Caco-2 (cell line): ENCODE data around the gene PLD3. TPM values are rescaled to one million over a fixed set of nuclear protein-coding genes. Genes with fewer than 3 reads are reported as not detected.
A peak's percentile ranks its signal among the peaks of the same experiment; 100 is the strongest.

ENCODE experiments used
- BruUV-seq: library from RNA; stranded (reverse); fragments of 400-500 nt; replicated peaks from 2 replicates; lab custom pipeline; 2021; lab: Mats Ljungman, UMichigan
- CTCF ChIA-PET: fragments of 300-600 bp; sonication (Branson Sonifier 250); formaldehyde crosslinking; loops from one replicate; lab custom pipeline; 2022; ENCODE audit warnings: antibody characterized with exemption; lab: Charles Lee
- POLR2A ChIA-PET: fragments of 300-600 bp; sonication (Branson Sonifier 250); formaldehyde crosslinking; loops from one replicate; lab custom pipeline; 2022; ENCODE audit warnings: antibody characterized with exemption; lab: Charles Lee
- DNase-seq, 2 experiments: peaks; one replicate each; pipeline versions ENCODE4 v3.0.0 to v3.0.0-alpha.2; 2020 to 2022
- H3K27me3 ChIP-seq: replicated peaks from 2 replicates; pipeline ENCODE4 v1.6.0; 2011; ENCODE audit warnings: low read length; ENCODE audit not compliant: control insufficient read depth, insufficient read depth
- H3K36me3 ChIP-seq: 2 replicates; pipeline ENCODE4 v1.5.1; 2011; ENCODE audit warnings: low read length; ENCODE audit not compliant: control insufficient read depth, insufficient read depth
- H3K4me1 ChIP-seq: fragments of 250-450 bp; sonication (Bioruptor Pico); 2 replicates; pipeline ENCODE4 v1.5.1; 2020; ENCODE audit warnings: mild to moderate bottlenecking
- H3K4me3 ChIP-seq: 2 replicates; pipeline ENCODE4 v1.5.1; 2011; ENCODE audit warnings: low read depth, mild to moderate bottlenecking, control low read depth, low read length
- H3K9me3 ChIP-seq: fragments of 250-450 bp; sonication (Bioruptor Pico); 2 replicates; pipeline ENCODE4 v1.5.1; 2020; ENCODE audit warnings: mild to moderate bottlenecking, moderate library complexity
- H3K27ac Mint-ChIP-seq: one replicate; pipeline ENCODE4 v1.8.0; 2022; ENCODE audit warnings: mixed read lengths; ENCODE audit not compliant: unreplicated experiment
- H3K27me3 Mint-ChIP-seq: one replicate; pipeline ENCODE4 v1.8.0; 2022; ENCODE audit warnings: mixed read lengths; ENCODE audit not compliant: insufficient read depth, unreplicated experiment
- H3K36me3 Mint-ChIP-seq: one replicate; pipeline ENCODE4 v1.8.0; 2022; ENCODE audit warnings: mild to moderate bottlenecking, mixed read lengths; ENCODE audit not compliant: insufficient read depth, unreplicated experiment
- H3K4me1 Mint-ChIP-seq: one replicate; pipeline ENCODE4 v1.8.0; 2022; ENCODE audit warnings: low read depth, mixed read lengths; ENCODE audit not compliant: unreplicated experiment
- H3K4me3 Mint-ChIP-seq: one replicate; pipeline ENCODE4 v1.8.0; 2022; ENCODE audit warnings: mild to moderate bottlenecking, moderate library complexity, mixed read lengths; ENCODE audit not compliant: unreplicated experiment
- H3K9me3 Mint-ChIP-seq: one replicate; pipeline ENCODE4 v1.8.0; 2022; ENCODE audit warnings: mixed read lengths; ENCODE audit not compliant: unreplicated experiment
- intact Hi-C: fragments of 100-400 bp; cut with micrococcal nuclease; formaldehyde crosslinking; loops from one replicate; pipeline ENCODE4 v1.10.0; 2022; ENCODE audit not compliant: unreplicated experiment
- total RNA-seq: library from RNA; stranded (reverse); gene quantifications from 2 replicates; pipeline ENCODE4 v1.2.3, GENCODE V29; 2022
- TF ChIP-seq, protein P1 (sequence below), 2 experiments: fragments of 200-600 bp in 1 of 2; IDR thresholded peaks; 1 replicate in 1 of 2; 2 replicates in 1 of 2; pipeline versions ENCODE4 v1.5.1 to v1.8.0; 2011 to 2022; ENCODE audit warnings: antibody characterized with exemption in 1 of 2, control low read depth in 1 of 2, inconsistent platforms in 1 of 2, low read depth in 1 of 2, low read length in 1 of 2, mild to moderate bottlenecking in 1 of 2, moderate library complexity in 1 of 2; ENCODE audit not compliant: insufficient read depth in 1 of 2, severe bottlenecking in 1 of 2, unreplicated experiment in 1 of 2

Gene PLD3
- total RNA-seq, 1 experiment from 2014 or later = 114 TPM

DNA sequence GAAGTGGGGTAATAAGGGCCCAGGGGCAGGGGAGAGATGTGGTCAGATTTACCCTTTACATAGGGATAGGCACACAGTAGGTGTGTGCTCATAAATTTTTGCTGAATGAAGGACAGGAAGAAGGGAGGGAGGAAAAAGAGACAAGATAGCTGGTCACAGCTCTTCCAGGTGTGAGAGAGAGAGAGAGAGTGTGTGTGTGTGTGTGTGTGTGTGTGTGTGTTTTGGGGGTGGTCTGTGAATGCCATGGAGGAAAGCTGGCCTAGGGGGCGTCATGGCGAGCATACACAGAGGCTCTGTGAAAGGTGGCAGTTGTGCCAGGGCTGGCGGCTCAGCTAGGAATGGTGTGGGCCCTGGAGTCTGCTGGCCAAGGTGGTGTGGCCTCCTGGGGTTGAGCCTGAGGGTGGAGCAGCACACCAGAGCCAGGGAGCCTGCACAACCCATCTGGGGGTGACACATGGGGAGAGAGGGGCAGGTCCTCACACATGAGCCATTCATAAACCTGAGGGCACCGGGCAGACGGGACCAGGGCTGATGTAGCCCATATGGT, 70.6 kb downstream of the PLD3 start:
- no peaks in the 10 kb centered on the region for H3K27me3 Mint-ChIP-seq
- ChIA-PET POLR2A (interaction anchor here (0.6 kb wide), 1 partner anchor 102 kb away, joined by 3 read pairs; no protein-coding TSS in a partner anchor), CTCF (interaction anchor here (2.6 kb wide), 1 partner anchor 15 kb away, joined by 16 read pairs; no protein-coding TSS in a partner anchor)
- H3K27me3 ChIP-seq = no peaks in the 10 kb centered on the region
- H3K9me3 Mint-ChIP-seq = no peaks in the 10 kb centered on the region
- no peak for DNase-seq
- H3K36me3 Mint-ChIP-seq = peaks cover 8% of the 10 kb centered on the region
- TF ChIP-seq, protein P1, sequence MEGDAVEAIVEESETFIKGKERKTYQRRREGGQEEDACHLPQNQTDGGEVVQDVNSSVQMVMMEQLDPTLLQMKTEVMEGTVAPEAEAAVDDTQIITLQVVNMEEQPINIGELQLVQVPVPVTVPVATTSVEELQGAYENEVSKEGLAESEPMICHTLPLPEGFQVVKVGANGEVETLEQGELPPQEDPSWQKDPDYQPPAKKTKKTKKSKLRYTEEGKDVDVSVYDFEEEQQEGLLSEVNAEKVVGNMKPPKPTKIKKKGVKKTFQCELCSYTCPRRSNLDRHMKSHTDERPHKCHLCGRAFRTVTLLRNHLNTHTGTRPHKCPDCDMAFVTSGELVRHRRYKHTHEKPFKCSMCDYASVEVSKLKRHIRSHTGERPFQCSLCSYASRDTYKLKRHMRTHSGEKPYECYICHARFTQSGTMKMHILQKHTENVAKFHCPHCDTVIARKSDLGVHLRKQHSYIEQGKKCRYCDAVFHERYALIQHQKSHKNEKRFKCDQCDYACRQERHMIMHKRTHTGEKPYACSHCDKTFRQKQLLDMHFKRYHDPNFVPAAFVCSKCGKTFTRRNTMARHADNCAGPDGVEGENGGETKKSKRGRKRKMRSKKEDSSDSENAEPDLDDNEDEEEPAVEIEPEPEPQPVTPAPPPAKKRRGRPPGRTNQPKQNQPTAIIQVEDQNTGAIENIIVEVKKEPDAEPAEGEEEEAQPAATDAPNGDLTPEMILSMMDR (IDR thresholded peaks at IDR 0.05; ENCODE audit: insufficient read depth in 1 of 2, low read depth in 1 of 2, low read length in 1 of 2, severe bottlenecking in 1 of 2, unreplicated experiment in 1 of 2) = no peak
- no TSS peak for BruUV-seq
- 0 out of 2 replicates have a peak, but pooled peaks cover 4% of the 10 kb centered on the region for H3K4me1 ChIP-seq
- intact Hi-C loops = no loop called here
- H3K27ac Mint-ChIP-seq = no peak overlapping the region
- no peaks in the 10 kb centered on the region; the same call in 1 of the 2 replicates for H3K36me3 ChIP-seq
- peaks cover 9% of the 10 kb centered on the region for H3K4me1 Mint-ChIP-seq
- H3K9me3 ChIP-seq = no peaks in the 10 kb centered on the region
- no peak overlapping the region for H3K4me3 ChIP-seq
- H3K4me3 Mint-ChIP-seq = peak overlapping the region; percentile 2

DNA sequence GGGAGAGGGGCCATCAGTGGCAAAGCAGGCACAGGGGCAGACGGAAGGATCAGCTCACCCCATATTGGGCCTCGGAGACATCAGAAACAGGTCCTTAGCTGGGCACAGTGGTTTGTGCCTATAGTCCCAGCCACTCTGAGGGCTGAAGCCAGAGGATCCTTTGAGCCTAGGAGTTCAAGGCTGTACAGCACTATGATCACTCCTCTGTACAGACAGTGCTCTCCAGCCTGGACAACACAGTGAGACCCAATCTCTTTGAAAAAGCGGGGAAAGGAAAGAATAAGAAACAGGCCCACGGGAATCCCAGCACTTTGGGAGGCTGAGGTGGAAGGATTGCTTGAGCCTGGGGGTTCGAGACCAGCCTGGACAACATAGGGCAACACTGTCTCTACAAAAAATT, 71.3 kb downstream of the PLD3 start:
- Mint-ChIP-seq H3K9me3 (no peaks in the 10 kb centered on the region), H3K27me3 (no peaks in the 10 kb centered on the region), H3K27ac (no peak overlapping the region), H3K4me3 (peak overlapping the region; percentile 38), H3K4me1 (peaks cover 15% of the 10 kb centered on the region), H3K36me3 (peaks cover 10% of the 10 kb centered on the region)
- Histone ChIP-seq H3K9me3 (no peaks in the 10 kb centered on the region), H3K27me3 (no peaks in the 10 kb centered on the region), H3K36me3 (no peaks in the 10 kb centered on the region; the same call in 1 of the 2 replicates), H3K4me1 (0 out of 2 replicates have a peak, but pooled peaks cover 4% of the 10 kb centered on the region), H3K4me3 (no peak overlapping the region)
- intact Hi-C loops = loop anchor here (2.0 kb wide), 2 partner anchors 15 to 71 kb away; partner anchors contain the start of genes C19orf47 and PLD3
- BruUV-seq = no TSS peak
- POLR2A ChIA-PET = interaction anchor here (0.6 to 1.9 kb wide), 3 partner anchors 14 to 203 kb away, joined by 5 to 45 read pairs (median 20); no protein-coding TSS in a partner anchor
- DNase-seq = no peak
- CTCF ChIA-PET = interaction anchor here (1.2 to 2.6 kb wide), 3 partner anchors 14 to 121 kb away, joined by 3 to 19 read pairs (median 16); no protein-coding TSS in a partner anchor
- TF ChIP-seq, protein P1 (IDR thresholded peaks at IDR 0.05; ENCODE audit: insufficient read depth in 1 of 2, low read depth in 1 of 2, low read length in 1 of 2, severe bottlenecking in 1 of 2, unreplicated experiment in 1 of 2) = no peak

DNA sequence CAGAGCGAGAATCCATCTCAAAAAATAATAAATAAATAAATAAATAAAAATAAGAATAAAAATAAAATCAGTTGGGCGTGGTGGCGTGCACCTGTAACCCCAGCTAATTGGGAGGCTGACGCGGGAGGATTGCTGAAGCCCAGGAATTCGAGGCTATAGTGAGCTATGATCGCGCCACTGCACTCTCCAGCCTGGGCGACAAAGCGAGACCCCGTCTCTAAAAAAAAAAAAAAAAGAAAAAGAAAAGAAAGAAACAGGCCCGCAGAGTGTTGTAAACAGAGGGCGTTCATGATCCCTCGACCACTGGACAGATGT, 71.9 kb downstream of the PLD3 start:
- intact Hi-C loops = loop anchor here (2.0 kb wide), 2 partner anchors 16 to 72 kb away; partner anchors contain the start of genes C19orf47 and PLD3
- Mint-ChIP-seq H3K4me1 (peaks cover 15% of the 10 kb centered on the region), H3K27me3 (no peaks in the 10 kb centered on the region), H3K27ac (peak overlapping the region; percentile 92), H3K9me3 (no peaks in the 10 kb centered on the region), H3K36me3 (peaks cover 17% of the 10 kb centered on the region), H3K4me3 (peak overlapping the region; percentile 81)
- Histone ChIP-seq H3K36me3 (no peaks in the 10 kb centered on the region; the same call in 1 of the 2 replicates), H3K4me1 (0 out of 2 replicates have a peak, but pooled peaks cover 4% of the 10 kb centered on the region), H3K9me3 (no peaks in the 10 kb centered on the region), H3K4me3 (peak overlapping the region; percentile 57), H3K27me3 (no peaks in the 10 kb centered on the region)
- CTCF ChIA-PET = interaction anchor here (0.6 to 2.6 kb wide), 23 partner anchors 10 to 1117 kb away, joined by 3 to 24 read pairs (median 5); partner anchors contain the start of genes BLVRB, C19orf47, PLD3 and SERTAD3
- TF ChIP-seq, protein P1 (IDR thresholded peaks at IDR 0.05; ENCODE audit: insufficient read depth in 1 of 2, low read depth in 1 of 2, low read length in 1 of 2, severe bottlenecking in 1 of 2, unreplicated experiment in 1 of 2) = no peak
- POLR2A ChIA-PET = interaction anchor here (0.6 to 1.9 kb wide), 18 partner anchors 10 to 984 kb away, joined by 3 to 45 read pairs (median 8); partner anchors contain the start of genes BLVRB, C19orf47, PLD3 and RPS16
- no peak for DNase-seq
- BruUV-seq = no TSS peak
